Urothelium cell line (cell line): ENCODE data around the gene ECSCR.
"Not testable (repeated sequence)": the region's sequence is repeated elsewhere in the genome, so short reads cannot be mapped to it uniquely, and the experiment has no call there.

Experiments used
- DNase-seq: peaks from one replicate; pipeline ENCODE4 v3.0.0; 2011; ENCODE audit warnings: low spot score, mixed read lengths
- FAIRE-seq: peaks from 2 replicates; lab custom pipeline; 2011; peaks lifted over from hg19 to GRCh38; lab: Jason Lieb, UNC

ECSCR gene

GRCh38 chr5:139462586-139463276 lies at the start of gene ECSCR:
TSS of gene ECSCR (minus strand) at chr5:139462743. CDS start at chr5:139462670, 73 bp downstream.
- DNase-seq (no peak), FAIRE-seq (no peak)

GRCh38 chr5:139504722-139505121 lies 42.2 kb upstream of the ECSCR start:
- DNase-seq, FAIRE-seq: not testable (repeated sequence)

GRCh38 chr5:139503879-139504278 lies 41.3 kb upstream of the ECSCR start:
- DNase-seq, FAIRE-seq: not testable (repeated sequence)

GRCh38 chr5:139503036-139503817 lies 40.7 kb upstream of the ECSCR start:
- FAIRE-seq, DNase-seq: not testable (repeated sequence)

- FAIRE-seq = no peak
- no peak for DNase-seq
Observed at GRCh38 chr5:139501381-139501780, 38.8 kb upstream of the ECSCR start.

GRCh38 chr5:139495638-139496435 lies 33.3 kb upstream of the ECSCR start:
- no peak for FAIRE-seq

GRCh38 chr5:139494832-139495231 lies 32.3 kb upstream of the ECSCR start:
- DNase-seq = no peak
- FAIRE-seq = no peak

More at GRCh38 chr5:139495638-139496435, 33.3 kb upstream of the ECSCR start:
- no peak for DNase-seq

GRCh38 chr5:139494256-139494655 lies 31.7 kb upstream of the ECSCR start:
- DNase-seq (no peak), FAIRE-seq (no peak)

GRCh38 chr5:139492700-139493192 lies 30.2 kb upstream of the ECSCR start:
- DNase-seq (no peak), FAIRE-seq (no peak)

GRCh38 chr5:139488260-139488659 lies 25.7 kb upstream of the ECSCR start:
- DNase-seq (no peak), FAIRE-seq (no peak)

GRCh38 chr5:139486201-139486600 lies 23.7 kb upstream of the ECSCR start:
- FAIRE-seq (no peak), DNase-seq (no peak)

- FAIRE-seq, DNase-seq: not testable (repeated sequence)
Observed at GRCh38 chr5:139482890-139483208, 20.3 kb upstream of the ECSCR start.

- FAIRE-seq = no peak
- peak; percentile 87 for DNase-seq
Observed at GRCh38 chr5:139482050-139482889, 19.7 kb upstream of the ECSCR start, which contains the start of gene STING1. TSS of gene STING1 (minus strand) at chr5:139482758. CDS start at chr5:139481704, 1,054 bp downstream.

- DNase-seq (no peak), FAIRE-seq (no peak)
Observed at GRCh38 chr5:139481580-139482049, 19.1 kb upstream of the ECSCR start.

- no peak for FAIRE-seq
- peak; percentile 28 for DNase-seq
Observed at GRCh38 chr5:139481122-139481533, 18.6 kb upstream of the ECSCR start.

- DNase-seq, FAIRE-seq: not testable (repeated sequence)
Observed at GRCh38 chr5:139479729-139480128, 17.2 kb upstream of the ECSCR start.

- not testable (repeated sequence) for DNase-seq, FAIRE-seq
Observed at GRCh38 chr5:139478657-139479423, 16.3 kb upstream of the ECSCR start.

- no peak for DNase-seq
- FAIRE-seq = no peak
Observed at GRCh38 chr5:139475865-139476617, 13.5 kb upstream of the ECSCR start.
